Stimulated activated CD4-positive, alpha-beta T cell treated with anti-CD3 and anti-CD28 coated beads, Interleukin-2, amount 100 ng/mL, for 4 hours (primary cell): Measurements from ENCODE around the gene ZBTB38.

ENCODE experiments used
- DNase-seq: peaks from one replicate; pipeline ENCODE4 v3.0.0-alpha.2; 2020; ENCODE audit warnings: low read depth

ZBTB38 gene

DNA sequence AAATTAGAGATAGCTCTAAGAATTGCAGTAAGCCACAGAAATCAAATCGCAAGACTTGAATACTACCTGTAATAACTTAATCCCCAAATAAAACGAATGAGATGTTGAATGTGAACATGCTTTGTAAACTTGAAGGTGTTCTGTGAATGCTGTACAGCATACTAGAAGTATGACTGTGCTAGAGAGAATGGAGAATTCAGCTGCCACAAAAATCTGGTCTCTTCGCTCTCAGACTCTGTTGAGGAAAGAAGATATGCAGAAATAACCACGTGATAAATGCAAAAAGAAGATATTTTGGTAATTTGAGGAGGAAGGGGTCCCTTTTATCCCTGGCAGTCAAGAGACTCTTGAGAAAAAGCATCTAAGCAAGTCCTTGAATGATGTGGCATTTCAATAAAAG, 37.3 kb downstream of the ZBTB38 start:
- DNase-seq: no peak

DNA sequence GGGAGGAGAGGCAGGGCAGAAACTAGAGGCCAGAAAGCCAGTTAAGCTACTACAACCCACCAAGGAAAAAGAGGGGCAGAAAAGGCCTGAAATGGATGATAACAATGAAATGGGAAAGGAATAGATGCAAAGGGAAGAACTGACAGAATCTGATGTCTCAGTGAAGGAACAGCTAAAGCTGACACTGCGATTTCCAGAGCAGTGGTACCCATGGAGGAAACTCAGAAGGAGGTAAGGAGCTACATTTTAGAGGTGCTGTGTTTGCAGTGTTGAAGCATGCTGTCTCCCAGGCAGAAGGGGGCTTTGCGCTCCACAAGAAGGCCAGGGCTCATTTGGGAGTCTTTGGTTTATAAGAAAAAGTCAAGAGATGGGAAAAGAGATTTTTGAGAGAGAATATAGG, 38.0 kb downstream of the ZBTB38 start:
- DNase-seq: no peak

DNA sequence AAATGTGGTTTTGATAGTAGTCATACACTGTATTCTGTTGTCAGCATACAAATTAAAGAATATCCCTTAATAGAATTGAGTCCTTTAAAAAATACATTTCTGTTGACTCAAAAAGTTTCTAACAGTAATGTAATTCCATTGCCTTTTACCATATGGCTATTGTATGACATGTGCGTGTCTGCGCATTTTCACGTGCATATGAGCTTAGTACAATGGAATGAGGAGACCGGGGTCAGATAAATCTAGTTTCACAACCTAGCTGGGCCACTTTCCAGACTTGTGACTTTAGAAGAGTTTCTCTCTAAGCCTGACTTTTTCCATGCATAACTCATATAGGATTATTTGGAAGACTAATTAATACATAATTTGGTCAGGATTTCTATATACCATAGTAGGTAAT, 38.7 kb downstream of the ZBTB38 start:
- DNase-seq: no peak

DNA sequence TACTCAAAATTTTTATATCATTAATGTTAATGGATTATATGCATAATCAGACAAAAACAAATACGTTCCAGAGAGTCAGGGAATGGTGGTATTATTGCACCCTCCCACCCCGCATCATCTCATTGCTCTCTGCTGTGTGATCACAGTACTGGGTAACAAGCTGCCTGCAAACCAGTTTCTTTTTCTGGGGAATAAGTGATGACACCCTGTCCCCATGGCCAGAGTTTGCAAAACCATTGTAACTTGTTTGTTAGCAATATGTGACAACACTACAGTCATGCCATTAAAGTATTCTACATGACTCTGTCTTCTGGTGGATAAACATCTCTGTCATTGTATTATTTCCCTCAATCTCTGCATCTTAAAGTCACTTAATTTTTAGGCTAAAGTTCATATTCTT, 39.5 kb downstream of the ZBTB38 start:
- no peak for DNase-seq

DNA sequence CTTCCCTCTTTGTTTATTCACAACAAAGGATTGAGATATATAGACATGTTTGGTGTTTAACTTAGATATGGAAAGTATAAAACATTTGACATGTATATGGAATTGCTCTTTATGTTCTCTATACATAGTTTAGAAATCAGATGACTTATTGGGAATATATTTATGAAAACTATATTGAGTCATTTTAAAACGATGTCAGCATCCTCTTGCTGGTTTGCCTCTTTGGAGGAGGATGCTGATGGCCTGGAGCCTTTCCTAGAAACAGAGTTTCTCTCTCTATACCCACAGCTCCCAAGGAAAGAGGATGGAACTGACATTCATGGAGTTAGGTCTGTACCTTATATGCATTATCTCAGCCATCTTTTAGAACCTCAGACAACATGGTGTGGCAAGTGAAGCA, 40.3 kb downstream of the ZBTB38 start:
- no peak for DNase-seq

DNA sequence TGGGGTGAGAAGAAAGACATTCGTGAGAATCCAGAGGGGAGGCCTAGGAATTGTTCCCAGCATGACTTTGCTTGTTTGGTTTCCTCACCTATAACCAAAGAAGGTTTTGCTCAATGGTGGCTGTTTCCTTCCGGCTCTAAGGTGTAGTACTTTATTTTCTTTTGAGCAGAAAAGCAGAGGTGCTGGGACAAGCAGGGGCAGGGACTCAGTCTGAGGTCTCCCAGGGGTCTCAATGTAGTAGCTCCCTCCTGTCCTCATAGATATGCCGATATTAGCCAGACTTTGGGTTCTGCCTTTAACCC, 41.6 kb downstream of the ZBTB38 start:
- DNase-seq: no peak

DNA sequence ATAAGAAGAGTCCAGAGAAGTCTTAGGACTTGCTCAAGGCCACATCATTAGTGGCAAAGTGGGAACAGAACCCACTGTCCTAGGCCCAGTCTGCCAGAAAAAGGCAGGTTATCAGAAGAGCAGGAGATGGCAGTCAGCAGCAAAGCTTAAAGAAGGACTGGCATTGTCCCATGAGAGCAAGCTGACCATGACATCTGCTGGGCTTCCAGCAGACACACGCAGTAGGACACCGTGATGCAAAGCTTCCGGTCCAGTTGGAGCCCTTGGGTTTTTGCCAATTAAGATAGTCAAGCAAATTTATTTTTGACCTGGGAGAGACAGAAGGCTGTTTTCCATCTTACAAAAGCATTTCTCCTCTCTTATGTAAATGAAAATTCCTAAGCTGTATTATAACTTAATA, 42.1 kb downstream of the ZBTB38 start:
- no peak for DNase-seq

DNA sequence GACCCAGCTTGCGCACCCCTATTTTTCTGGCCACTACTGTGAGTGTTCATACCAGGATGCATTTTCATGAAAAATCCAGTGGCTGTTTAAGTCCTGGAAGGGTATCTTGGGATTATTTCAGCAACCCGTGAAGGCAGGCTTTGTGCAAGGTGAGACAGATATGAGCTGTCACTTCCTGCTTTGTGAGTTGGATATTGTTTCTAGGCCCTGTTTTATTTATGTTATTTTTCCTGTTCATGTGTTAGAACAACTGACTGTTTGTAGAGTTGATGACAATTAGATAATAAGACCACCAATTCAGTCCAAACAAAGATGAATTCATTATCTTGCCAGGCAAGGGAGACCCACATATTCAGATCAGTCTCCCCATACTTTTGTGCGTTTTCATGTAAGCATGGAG, 42.5 kb downstream of the ZBTB38 start:
- no peak for DNase-seq

DNA sequence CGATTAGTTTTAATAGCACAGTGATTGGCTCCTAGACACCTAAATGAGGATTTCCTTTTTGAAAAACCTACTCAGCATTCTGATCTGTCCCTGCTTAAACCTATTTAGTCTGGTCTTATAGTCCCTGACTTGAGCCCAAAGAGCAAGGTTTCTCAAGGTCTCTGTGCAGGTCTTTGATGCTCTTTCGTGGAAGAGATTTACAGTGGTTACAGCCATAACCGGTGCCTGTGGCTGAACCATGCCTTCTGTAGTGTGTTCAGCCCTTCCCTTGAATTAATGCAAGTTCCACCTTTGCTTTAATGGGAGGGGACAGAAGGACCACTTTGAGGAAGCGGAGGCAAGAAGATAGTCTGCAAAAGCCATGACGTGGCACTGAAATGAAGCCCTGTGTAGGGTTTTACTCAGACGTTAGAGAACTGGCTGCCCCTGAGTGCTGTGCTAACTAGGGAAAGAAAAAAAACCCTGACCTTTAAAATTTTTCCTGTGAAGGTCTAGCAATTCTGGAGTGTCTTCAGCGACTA, 43.0 kb downstream of the ZBTB38 start:
- DNase-seq: no peak

DNA sequence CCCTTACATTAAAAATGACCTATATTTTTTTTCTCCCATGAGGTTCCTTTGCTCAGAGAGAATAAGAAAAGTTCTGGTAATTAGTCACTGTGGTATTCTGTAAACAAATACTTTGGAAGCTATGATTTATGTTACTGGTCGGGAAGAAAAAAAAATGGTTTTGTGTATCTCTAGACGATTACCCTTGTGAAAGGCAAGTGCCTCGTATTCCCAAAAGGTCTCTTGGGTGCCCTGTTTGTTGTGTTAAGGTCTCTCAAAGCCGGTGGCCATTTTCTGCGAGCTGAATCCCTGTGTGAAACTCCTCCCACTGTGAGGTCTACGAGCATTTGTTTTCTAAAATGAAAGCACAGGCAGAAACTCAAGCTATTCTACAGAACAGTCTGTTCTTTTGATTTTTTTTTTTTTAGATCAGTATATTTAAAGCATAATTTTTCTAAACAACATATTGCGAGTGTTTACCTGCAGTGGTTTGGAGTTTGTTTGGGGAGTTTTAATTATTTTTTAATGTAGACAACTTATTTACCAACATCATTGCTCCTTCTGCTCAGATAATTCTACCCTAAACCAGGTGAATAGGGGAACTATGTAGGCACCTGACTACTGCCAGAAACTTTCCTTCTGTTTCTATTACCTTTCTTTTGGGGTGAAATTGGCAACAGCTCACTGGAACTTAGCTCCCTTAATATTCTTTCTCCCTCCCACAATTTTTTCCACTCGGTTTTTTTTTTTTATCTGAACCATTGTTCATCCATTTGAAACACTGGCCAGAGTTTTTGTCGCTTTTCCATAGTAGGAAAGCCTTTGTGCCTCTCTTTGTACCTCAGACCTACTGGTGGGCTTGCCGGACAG, 44.0 kb downstream of the ZBTB38 start:
- DNase-seq: no peak

DNA sequence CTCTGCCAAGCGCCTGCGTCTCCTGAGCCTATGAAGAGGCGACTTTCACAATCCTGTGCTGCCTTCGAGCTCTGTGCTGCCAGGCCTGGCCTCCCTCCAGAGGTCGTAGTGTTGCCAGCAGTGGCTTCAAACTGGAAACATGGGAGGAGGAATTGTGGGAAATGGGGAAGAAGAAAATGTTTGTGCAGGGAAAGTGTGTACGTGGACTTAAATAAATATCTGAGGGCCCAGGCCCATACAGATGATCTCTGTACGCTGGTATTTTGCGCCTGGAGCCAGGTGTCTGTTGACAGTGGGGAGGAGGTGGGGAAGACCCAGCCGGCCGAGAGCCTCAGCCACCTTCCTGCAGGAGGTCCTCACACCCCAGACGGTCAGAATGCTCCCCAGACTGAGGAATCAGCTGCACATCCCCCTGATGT, 44.6 kb downstream of the ZBTB38 start:
- DNase-seq: no peak

DNA sequence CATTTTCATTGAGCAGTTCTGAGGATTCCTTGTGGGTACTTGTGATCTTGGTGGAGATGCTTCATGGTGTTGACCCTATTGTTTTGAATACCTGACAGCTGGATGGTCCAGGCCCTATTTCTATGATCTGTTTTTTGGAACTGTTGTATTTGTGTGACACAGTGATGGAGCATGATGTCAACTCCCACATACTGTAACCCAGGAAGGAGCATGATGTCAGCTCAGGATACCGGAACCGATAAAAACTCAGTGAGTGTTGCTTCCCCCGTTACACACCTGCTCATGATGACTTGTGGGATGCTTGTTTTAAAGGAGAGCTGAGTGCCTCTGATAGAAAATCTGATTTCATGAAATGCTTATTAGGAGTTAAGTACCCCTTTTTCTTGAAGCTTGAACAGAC, 45.1 kb downstream of the ZBTB38 start:
- no peak for DNase-seq

DNA sequence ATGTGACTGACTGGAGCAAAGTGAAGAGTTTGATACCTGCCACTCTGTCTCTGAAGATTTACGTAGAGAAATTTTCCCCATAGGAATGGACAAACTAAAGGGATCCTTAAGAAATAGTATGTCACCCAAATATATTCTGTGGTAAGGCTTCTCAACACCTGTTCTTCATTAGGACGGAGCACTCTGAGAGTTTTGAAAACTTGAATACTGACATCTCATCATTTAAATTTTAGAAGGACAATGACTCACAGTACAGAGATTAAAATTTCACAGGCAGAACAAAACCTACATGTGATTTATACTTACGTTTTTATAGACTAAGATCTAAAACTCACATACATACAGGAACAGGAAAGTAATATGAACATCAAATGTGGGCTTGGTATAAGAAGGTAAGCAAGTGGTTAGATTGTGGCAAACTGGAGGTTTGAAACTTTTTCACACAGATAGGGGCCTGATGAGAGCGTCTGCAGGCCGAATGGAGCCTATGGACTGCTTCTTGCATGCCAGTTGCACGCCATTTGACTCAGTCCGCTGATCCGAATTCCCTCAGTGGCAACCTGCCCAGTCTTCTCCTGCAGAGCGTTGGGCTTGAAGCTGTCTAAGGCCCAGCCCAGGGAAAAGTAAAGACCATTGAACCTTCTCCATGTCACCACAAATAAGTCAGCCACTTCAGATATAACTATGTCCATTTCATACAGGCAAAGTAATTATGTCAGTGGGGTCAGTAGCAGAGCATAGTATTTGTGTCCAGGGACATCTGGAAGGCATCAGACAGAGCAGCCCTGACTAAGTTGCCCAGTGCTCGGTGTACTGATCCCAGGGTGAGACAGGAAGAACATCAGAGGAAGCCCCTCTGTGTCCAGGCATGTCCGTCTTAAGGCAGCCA, 45.7 kb downstream of the ZBTB38 start:
- no peak for DNase-seq

DNA sequence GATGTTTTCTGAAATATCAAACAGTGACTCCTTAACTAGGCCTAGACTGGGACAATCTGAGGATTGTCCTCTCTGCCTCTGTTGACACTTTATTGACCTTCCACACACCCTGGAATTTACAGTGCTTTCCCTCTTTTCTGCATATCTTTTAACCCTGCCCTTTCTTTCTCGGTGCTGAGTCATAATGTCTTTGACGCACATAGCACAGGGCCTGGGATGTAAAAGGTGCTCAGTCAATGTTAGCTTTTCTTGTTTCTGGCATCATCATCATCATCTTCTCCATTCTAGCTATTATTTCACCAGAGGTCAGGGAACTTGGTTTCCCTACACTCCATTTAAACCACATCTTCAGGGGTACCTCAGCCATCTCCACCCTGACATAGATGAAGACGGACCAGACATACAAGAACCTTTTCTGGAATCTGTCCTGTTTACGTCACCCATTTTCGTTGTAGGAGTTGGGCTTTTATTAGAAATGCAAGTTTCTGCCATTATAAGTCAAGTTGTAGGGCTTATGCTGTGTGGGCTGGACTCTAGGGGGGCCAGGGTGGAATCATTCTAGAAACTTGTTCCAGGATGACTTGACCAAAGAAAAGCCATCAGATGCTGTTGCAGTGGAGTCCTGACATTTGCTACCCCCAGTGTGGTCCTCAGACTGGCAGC, 46.6 kb downstream of the ZBTB38 start:
- DNase-seq: no peak

DNA sequence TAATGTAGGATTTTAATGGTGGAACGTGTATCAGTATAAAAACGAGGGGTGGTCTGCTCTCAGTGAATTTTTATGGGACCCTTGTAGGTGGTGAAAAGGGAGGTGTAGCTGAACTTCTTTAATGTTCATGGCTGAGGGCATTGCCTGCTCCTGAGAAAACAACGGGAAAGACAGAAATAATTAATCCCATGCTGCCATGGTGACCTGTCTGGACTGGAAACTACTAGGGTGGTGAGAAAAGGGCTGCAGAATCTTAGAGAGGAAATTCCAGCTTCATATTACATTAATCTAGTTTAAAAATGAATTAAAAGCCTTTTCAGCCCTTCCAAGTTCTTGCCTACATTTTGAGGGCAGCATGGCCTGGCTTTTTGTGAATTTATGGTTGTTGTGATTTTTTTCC, 47.6 kb downstream of the ZBTB38 start:
- no peak for DNase-seq
